ENCODE measurements around the gene PITPNM3.

The PITPNM3 gene

GRCh38 chr17:6526362-6527152 lies 29.8 kb downstream of the PITPNM3 start:
- no peak for DNase-seq (ENCODE audit: low read depth in 2 of 2)

- DNase-seq (ENCODE audit: low read depth in 2 of 2), result no peak
Measured at GRCh38 chr17:6525731-6526130, 30.6 kb downstream of the PITPNM3 start.

GRCh38 chr17:6525141-6525540 lies 31.2 kb downstream of the PITPNM3 start:
- DNase-seq (ENCODE audit: low read depth in 2 of 2), result no peak

GRCh38 chr17:6524520-6524919 lies 31.8 kb downstream of the PITPNM3 start:
- no peak for DNase-seq (ENCODE audit: low read depth in 2 of 2)

GRCh38 chr17:6523809-6524355 lies 32.5 kb downstream of the PITPNM3 start:
- DNase-seq (ENCODE audit: low read depth in 2 of 2), result no peak

- no peak for DNase-seq (ENCODE audit: low read depth in 2 of 2)
Measured at GRCh38 chr17:6523330-6523729, 33.0 kb downstream of the PITPNM3 start.

- DNase-seq (ENCODE audit: low read depth in 2 of 2), result no peak
Measured at GRCh38 chr17:6521586-6521985, 34.8 kb downstream of the PITPNM3 start.

GRCh38 chr17:6517062-6517461 lies 39.3 kb downstream of the PITPNM3 start:
- DNase-seq (ENCODE audit: low read depth in 2 of 2), result no peak

GRCh38 chr17:6514371-6514770 lies 42.0 kb downstream of the PITPNM3 start:
- no peak for DNase-seq (ENCODE audit: low read depth in 2 of 2)

GRCh38 chr17:6512552-6512951 lies 43.8 kb downstream of the PITPNM3 start:
- no peak for DNase-seq (ENCODE audit: low read depth in 2 of 2)

GRCh38 chr17:6510321-6510977 lies 45.9 kb downstream of the PITPNM3 start:
- no peak for DNase-seq (ENCODE audit: low read depth in 2 of 2)

GRCh38 chr17:6509921-6510320 lies 46.4 kb downstream of the PITPNM3 start:
- DNase-seq (ENCODE audit: low read depth in 2 of 2), result no peak

- no peak for DNase-seq (ENCODE audit: low read depth in 2 of 2)
Measured at GRCh38 chr17:6509031-6509771, 47.2 kb downstream of the PITPNM3 start.

- DNase-seq (ENCODE audit: low read depth in 2 of 2), result no peak
Measured at GRCh38 chr17:6508519-6509030, 47.8 kb downstream of the PITPNM3 start.

GRCh38 chr17:6508016-6508415 lies 48.3 kb downstream of the PITPNM3 start:
- no peak for DNase-seq (ENCODE audit: low read depth in 2 of 2)

GRCh38 chr17:6507535-6507934 lies 48.8 kb downstream of the PITPNM3 start:
- no peak for DNase-seq (ENCODE audit: low read depth in 2 of 2)

- DNase-seq (ENCODE audit: low read depth in 2 of 2), result no peak
Measured at GRCh38 chr17:6506679-6507231, 49.6 kb downstream of the PITPNM3 start.

- DNase-seq (ENCODE audit: low read depth in 2 of 2), result no peak
Measured at GRCh38 chr17:6505425-6506142, 50.8 kb downstream of the PITPNM3 start.

GRCh38 chr17:6503641-6504195 lies 52.6 kb downstream of the PITPNM3 start:
- DNase-seq (ENCODE audit: low read depth in 2 of 2), result no peak

- no peak for DNase-seq (ENCODE audit: low read depth in 2 of 2)
Measured at GRCh38 chr17:6502871-6503509, 53.4 kb downstream of the PITPNM3 start.

Measured in stimulated activated CD8-positive, alpha-beta memory T cell treated with anti-CD3 and anti-CD28 coated beads, Interleukin-2, amount 100 ng/mL, for 1 hour (primary cell).